D721Med (cell line): ENCODE results near the gene PRDM2.

Source experiments
- DNase-seq: peaks from one replicate; pipeline ENCODE4 v3.0.0; 2011; ENCODE audit warnings: low spot score; ENCODE audit not compliant: insufficient read length
- FAIRE-seq: peaks from 2 replicates; lab custom pipeline; 2011; peaks lifted over from hg19 to GRCh38; lab: Jason Lieb, UNC
- CTCF ChIP-seq: IDR thresholded peaks from 2 replicates; pipeline ENCODE4 v1.5.1; 2012; ENCODE audit warnings: mild to moderate bottlenecking, control low read depth; ENCODE audit not compliant: insufficient read depth; ENCODE audit errors: missing control alignments

PRDM2 gene

GRCh38 chr1:13804240-13804633 is 104.2 kb downstream of the PRDM2 start:
- no peak for TF ChIP-seq CTCF
- no peak for DNase-seq
- no peak for FAIRE-seq

- no peak for DNase-seq
- no peak for FAIRE-seq
- TF ChIP-seq CTCF = no peak
Observed at GRCh38 chr1:13805431-13805830, 105.4 kb downstream of the PRDM2 start.

GRCh38 chr1:13806108-13806507 is 106.1 kb downstream of the PRDM2 start:
- no peak for TF ChIP-seq CTCF
- DNase-seq = no peak
- no peak for FAIRE-seq

- DNase-seq (no peak), FAIRE-seq (no peak)
- peak; percentile 48 for TF ChIP-seq CTCF
Observed at GRCh38 chr1:13807209-13807608, 107.2 kb downstream of the PRDM2 start.

- FAIRE-seq (no peak), DNase-seq (no peak)
- no peak for TF ChIP-seq CTCF
Observed at GRCh38 chr1:13808729-13809131, 108.7 kb downstream of the PRDM2 start.

GRCh38 chr1:13809461-13810159 is 109.6 kb downstream of the PRDM2 start:
- FAIRE-seq = no peak
- DNase-seq = no peak
- no peak for TF ChIP-seq CTCF
